DND-41 (cell line): ENCODE results near the gene TMEM117.

Source experiments
- CTCF ChIP-seq: IDR thresholded peaks from 2 replicates; pipeline ENCODE4 v1.5.1; 2012; ENCODE audit warnings: borderline replicate concordance, low read length, moderate library complexity, mild to moderate bottlenecking; ENCODE audit not compliant: poor library complexity, severe bottlenecking; ENCODE audit errors: extremely low read depth
- EZH2 ChIP-seq: IDR thresholded peaks from 3 replicates; pipeline ENCODE4 v1.6.1; 2012; ENCODE audit warnings: borderline replicate concordance, low read depth, mild to moderate bottlenecking, moderate library complexity, low read length, inconsistent platforms; ENCODE audit not compliant: severe bottlenecking

- TF ChIP-seq CTCF, result no peak
- no peak for TF ChIP-seq EZH2
These were observed 545.0 kb downstream of the TMEM117 start for GRCh38 chr12:44380861-44381260.
